HG03196 (cell line): ENCODE data around the gene CDY2B.
"Not testable (repeated sequence)": the region's sequence is repeated elsewhere in the genome, so short reads cannot be mapped to it uniquely, and the experiment has no call there.

ENCODE experiments used
- ATAC-seq: cut with Tn5 transposase; IDR thresholded peaks from one replicate; pipeline ENCODE4 v1.9.1; 2021; ENCODE audit not compliant: unreplicated experiment

Gene CDY2B

DNA sequence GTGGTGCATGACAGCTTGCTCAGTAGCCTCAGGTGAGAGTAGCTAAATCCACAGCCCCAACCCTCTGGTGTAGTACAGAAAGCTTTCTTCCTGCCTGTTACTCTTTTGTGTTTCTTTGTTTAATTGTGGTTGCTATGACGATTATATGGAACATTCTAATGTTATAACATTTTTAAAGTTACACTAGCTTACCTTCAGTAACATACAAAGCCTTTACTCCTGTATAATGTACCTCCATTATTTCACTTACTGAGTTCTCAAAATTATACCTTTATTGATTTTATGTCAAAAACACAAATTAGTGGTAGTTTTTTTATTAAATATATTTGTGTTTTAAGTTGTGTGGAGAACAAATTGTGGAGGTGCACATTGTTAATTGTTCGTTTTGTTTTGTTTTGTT lies at the start of gene CDY2B:
Gene CDY2B, minus strand, starts transcription at position 101 of the 400 bp plus-strand sequence. CDS start 328 bp downstream, outside the sequence.
- not testable (repeated sequence) for ATAC-seq

- not testable (repeated sequence) for ATAC-seq
Observed at GRCh38 chrY:17908009-17908408, 28.0 kb upstream of the CDY2B start.

GRCh38 chrY:17907351-17907750 lies 27.3 kb upstream of the CDY2B start:
- not testable (repeated sequence) for ATAC-seq

DNA sequence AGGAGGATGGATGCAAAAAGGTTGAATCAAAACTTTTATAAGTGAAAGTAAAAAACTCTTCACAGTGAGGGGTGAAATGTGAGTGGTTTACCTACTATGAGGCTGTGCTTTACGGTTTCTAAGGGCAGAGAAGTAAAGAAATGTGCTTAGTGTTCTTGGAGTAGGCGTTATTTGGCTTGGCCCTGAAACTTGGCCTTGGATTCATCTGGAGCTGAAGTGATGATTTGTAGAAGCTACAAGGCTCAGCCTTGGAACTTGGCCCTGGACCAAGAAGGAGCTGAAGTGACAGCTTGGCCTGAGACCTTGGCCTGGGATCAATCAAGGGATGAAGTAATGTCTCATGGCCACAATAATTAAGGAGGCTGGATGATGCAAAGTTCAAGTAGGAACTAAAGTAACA lies 1.7 kb upstream of the CDY2B start:
- ATAC-seq, result not testable (repeated sequence)

DNA sequence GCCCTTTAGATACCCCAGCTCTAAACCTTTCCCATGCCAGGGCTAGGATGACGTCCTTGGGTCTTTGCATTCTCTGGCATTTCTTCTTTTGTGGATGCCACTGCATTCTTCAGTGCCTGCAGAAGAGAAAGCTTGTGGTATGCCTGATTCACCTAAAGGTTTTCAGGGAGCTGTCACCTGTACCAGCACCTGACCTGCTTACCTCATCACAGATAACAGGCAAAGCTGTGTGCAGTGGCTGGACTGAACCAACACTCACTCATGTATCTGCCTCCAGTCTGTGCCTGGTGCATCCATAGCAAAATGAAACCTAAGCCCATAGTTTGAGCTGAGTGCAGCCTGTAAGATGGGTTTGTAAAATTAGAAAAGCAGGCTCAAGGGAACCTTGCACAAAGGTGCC lies 3.3 kb downstream of the CDY2B start:
- ATAC-seq, result not testable (repeated sequence)

GRCh38 chrY:17875401-17875800 lies 4.6 kb downstream of the CDY2B start:
- not testable (repeated sequence) for ATAC-seq

DNA sequence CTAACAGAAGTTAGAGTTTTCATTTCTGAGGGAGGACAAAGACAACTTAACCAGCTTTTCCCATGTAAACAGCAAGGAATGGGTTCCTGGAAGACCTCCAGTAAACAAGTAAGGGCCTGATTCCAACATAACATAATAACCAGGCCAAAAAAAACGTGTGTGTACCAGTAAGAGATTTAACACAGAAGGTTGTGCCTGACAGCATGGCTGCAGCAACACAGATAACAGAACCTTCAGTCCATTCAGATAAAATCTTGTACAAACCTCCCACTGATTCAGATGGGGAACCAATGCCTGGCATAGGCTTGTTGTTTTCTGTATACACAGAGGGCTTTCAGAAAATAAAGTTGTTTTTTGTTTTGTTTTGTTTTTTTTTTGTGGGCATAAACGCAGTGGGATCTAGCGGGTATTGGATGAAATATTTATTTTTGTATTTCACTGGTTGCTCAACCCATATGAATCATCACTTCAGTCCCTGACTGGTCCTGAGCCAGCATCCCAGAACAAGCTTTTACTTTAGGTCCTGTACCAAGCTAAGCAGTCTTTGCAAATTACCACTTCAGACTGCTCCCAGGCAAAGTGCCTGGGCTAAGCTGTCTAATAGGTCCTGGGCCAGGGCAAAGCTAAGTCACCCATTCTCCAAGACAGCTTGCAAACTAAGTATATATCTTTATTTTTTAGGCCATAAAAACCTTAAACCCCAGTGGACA lies 8.7 kb downstream of the CDY2B start:
- ATAC-seq, result not testable (repeated sequence)

DNA sequence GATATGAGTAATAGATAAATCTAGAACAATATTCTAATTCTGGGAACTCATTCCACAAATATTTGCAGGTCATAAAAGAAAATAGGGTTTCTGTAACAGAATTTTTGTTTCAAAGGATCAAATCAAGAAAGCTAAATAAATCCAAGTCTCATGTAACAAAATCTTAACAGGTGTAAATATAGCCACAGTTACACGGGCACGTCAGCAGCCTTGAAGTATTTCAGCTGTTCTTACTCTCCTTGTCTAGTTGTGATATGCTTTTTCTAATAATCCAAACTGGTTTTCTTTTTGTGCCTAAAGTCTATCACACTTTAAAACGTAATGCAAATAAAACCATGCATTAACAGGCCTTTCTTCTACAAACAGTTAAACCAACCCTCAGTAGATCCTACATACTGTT lies 9.3 kb downstream of the CDY2B start:
- ATAC-seq, result not testable (repeated sequence)

DNA sequence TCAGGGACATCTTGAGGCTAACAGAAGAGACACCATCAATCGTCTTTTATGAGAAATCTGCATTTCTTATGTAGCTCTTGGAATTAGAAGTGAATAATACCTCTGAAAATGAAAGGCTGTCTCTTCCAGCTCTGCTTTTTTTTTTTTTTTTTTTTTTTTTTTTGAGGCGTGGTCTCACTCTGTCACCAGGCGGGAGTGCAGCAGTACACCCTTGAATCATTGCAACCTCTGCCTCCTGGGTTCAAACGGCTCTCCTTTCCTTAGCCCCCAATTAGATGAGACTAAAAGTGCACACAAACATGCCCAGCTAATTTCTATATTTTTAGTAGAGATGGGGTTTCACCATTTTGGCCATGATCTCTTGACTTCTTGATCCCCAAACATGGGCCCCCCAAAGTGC lies 12.2 kb downstream of the CDY2B start:
- ATAC-seq, result not testable (repeated sequence)

GRCh38 chrY:17860634-17861033 lies 19.4 kb downstream of the CDY2B start:
- not testable (repeated sequence) for ATAC-seq

- ATAC-seq, result not testable (repeated sequence)
Observed at GRCh38 chrY:17856963-17857848, 22.8 kb downstream of the CDY2B start.

DNA sequence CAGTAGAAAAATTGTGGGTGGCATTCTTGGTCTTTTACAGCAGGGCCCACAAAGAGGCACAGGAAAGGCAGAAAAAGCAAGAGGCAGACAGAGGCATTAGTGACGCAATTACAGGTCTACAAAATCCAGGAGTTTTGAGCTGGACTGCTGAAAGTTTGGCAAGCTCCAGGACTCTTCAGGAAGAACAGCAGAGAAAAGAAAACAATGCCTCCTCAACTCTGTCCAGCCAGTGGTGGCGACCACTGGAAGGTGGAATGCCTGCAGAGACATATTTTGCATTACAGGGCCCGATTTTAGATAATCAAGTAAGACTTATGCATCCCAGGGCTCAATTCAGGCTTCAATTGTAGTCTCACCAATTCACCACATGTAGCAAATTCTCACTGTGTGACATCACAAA lies 23.5 kb downstream of the CDY2B start:
- not testable (repeated sequence) for ATAC-seq

DNA sequence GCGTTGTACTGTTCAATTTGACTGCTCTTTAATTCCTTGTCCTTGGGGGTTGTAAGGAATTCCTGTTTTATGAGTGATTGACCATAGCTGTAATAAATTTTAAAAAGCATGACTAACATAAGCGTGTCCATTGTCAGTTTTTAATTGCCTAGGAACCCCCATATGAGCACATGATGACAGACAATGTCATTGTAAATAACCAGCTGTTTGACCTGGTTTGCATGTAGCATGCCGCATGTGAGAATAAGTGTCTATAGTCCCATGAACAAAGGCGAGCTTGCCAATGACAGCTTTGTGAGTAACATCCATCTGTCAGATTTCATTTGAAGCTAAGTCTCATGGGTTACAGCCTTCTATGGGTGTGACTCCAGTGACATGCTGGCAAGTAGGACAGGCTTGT lies 30.9 kb downstream of the CDY2B start:
- not testable (repeated sequence) for ATAC-seq

- ATAC-seq, result not testable (repeated sequence)
Observed at GRCh38 chrY:17832149-17832548, 47.9 kb downstream of the CDY2B start.
